HCT116 (cell line): Measurements from ENCODE around the gene RAI1. TPM values are rescaled to one million over a fixed set of nuclear protein-coding genes. Genes with fewer than 3 reads are reported as not detected.

Source experiments
- ATAC-seq: fragments of 200-7000 bp; cut with Tn5 transposase; 2 replicates; pipeline ENCODE4 v1.9.1; 2020; ENCODE audit warnings: mild to moderate bottlenecking, moderate library complexity
- BruUV-seq: library from RNA; stranded (reverse); fragments of 400-500 nt; replicated peaks from 2 replicates; lab custom pipeline; 2021; lab: Mats Ljungman, UMichigan
- CTCF ChIA-PET: fragments of 300-600 bp; sonication (Branson Sonifier 250); formaldehyde crosslinking; loops from one replicate; lab custom pipeline; 2021; ENCODE audit warnings: antibody characterized with exemption; lab: Charles Lee
- POLR2A ChIA-PET: fragments of 300-600, 350-600 bp; sonication (Branson Sonifier 250); formaldehyde crosslinking; loops from one replicate; lab custom pipeline; 2021; ENCODE audit warnings: antibody characterized with exemption; lab: Charles Lee
- RAD21 ChIA-PET, 2 experiments: fragments of 300-600 bp; sonication (Branson Sonifier 250); formaldehyde crosslinking; loops; one replicate each; lab custom pipeline; 2023; ENCODE audit warnings: low total read pairs in 2 of 2; ENCODE audit not compliant: uncharacterized antibody in 2 of 2, unreplicated experiment in 2 of 2, low non-redundant PET in 1 of 2; lab: Charles Lee
- DNase-seq: peaks from one replicate; pipeline ENCODE4 v3.0.0-alpha.2; 2010; ENCODE audit warnings: low read depth, low spot score
- H2AFZ ChIP-seq: fragments of 200-600 bp; shearing (Covaris generic), sonication (generic); 2 replicates; pipeline ENCODE4 v1.6.1; 2017; ENCODE audit warnings: low read depth, mixed run types, mixed read lengths, antibody characterized with exemption, low read length; ENCODE audit not compliant: poor library complexity, severe bottlenecking
- H3K27ac ChIP-seq: 2 replicates; pipeline ENCODE4 v1.5.1; 2012; ENCODE audit warnings: low read depth, low read length
- H3K27me3 ChIP-seq: fragments of 200-600 bp; sonication (generic); 2 replicates; pipeline ENCODE4 v1.6.1; 2016; ENCODE audit warnings: mixed run types, low read length, mixed read lengths; ENCODE audit not compliant: insufficient read depth
- H3K36me3 ChIP-seq, 2 experiments: fragments of 200-500 bp in 1 of 2; fragments of 200-600 bp in 1 of 2; sonication (Bioruptor generic) in 1 of 2; sonication (generic) in 1 of 2; 2 replicates each; pipeline versions ENCODE4 v1.5.1 to v1.6.1; 2014 to 2016; ENCODE audit warnings: low read length in 2 of 2, inconsistent platforms in 1 of 2, mixed read lengths in 1 of 2, mixed run types in 1 of 2; ENCODE audit not compliant: insufficient read depth in 2 of 2, control insufficient read depth in 1 of 2
- H3K4me1 ChIP-seq, 2 experiments: fragments of 200-600 bp in 1 of 2; sonication (generic) in 1 of 2; 2 replicates each; pipeline versions ENCODE4 v1.5.1 to v1.6.1; 2012 to 2017; ENCODE audit warnings: low read length in 2 of 2, inconsistent platforms in 1 of 2, mild to moderate bottlenecking in 1 of 2, mixed read lengths in 1 of 2, mixed run types in 1 of 2, moderate library complexity in 1 of 2; ENCODE audit not compliant: insufficient read depth in 2 of 2, control insufficient read depth in 1 of 2
- H3K4me2 ChIP-seq: fragments of 200-600 bp; sonication (generic); 2 replicates; pipeline ENCODE4 v1.6.1; 2017; ENCODE audit warnings: mixed run types, low read length, mixed read lengths
- H3K4me3 ChIP-seq, 2 experiments: fragments of 200-600 bp in 1 of 2; sonication (generic) in 1 of 2; replicated peaks in 1 of 2; 2 replicates each; pipeline ENCODE4 v1.5.1; 2011 to 2016; ENCODE audit warnings: low read length in 2 of 2, control low read depth in 1 of 2, low read depth in 1 of 2, mild to moderate bottlenecking in 1 of 2, mixed read lengths in 1 of 2, mixed run types in 1 of 2
- H3K79me2 ChIP-seq: fragments of 200-600 bp; sonication (generic); 2 replicates; pipeline ENCODE4 v1.6.1; 2017; ENCODE audit warnings: mild to moderate bottlenecking, mixed run types, low read length, moderate library complexity, mixed read lengths; ENCODE audit not compliant: insufficient read depth
- H3K9ac ChIP-seq: fragments of 200-600 bp; sonication (generic); 2 replicates; pipeline ENCODE4 v1.6.1; 2016; ENCODE audit warnings: low read length, mixed read lengths
- H3K9me2 ChIP-seq: fragments of 200-600 bp; sonication (generic), shearing (Covaris generic); 2 replicates; pipeline ENCODE4 v1.6.1; 2017; ENCODE audit warnings: mixed run types, mild to moderate bottlenecking, moderate library complexity; ENCODE audit not compliant: insufficient read depth
- H3K9me3 ChIP-seq, 2 experiments: fragments of 200-500 bp in 1 of 2; fragments of 200-600 bp in 1 of 2; sonication (Bioruptor generic) in 1 of 2; sonication (generic) in 1 of 2; 2 replicates each; pipeline ENCODE4 v1.6.1; 2014 to 2017; ENCODE audit warnings: low read length in 2 of 2, mixed read lengths in 2 of 2, inconsistent platforms in 1 of 2, low read depth in 1 of 2, mild to moderate bottlenecking in 1 of 2, mixed run types in 1 of 2, moderate library complexity in 1 of 2; ENCODE audit not compliant: control insufficient read depth in 1 of 2, insufficient read depth in 1 of 2
- H4K20me1 ChIP-seq: fragments of 200-600 bp; sonication (generic), shearing (Covaris generic); 2 replicates; pipeline ENCODE4 v1.6.1; 2017; ENCODE audit warnings: mixed run types, mild to moderate bottlenecking, moderate library complexity; ENCODE audit not compliant: insufficient read depth
- ATF3 ChIP-seq: IDR thresholded peaks from 2 replicates; pipeline ENCODE4 v1.6.1; 2012
- EGR1 ChIP-seq: IDR thresholded peaks from 2 replicates; pipeline ENCODE4 v1.6.1; 2012; ENCODE audit warnings: low read depth
- ELF1 ChIP-seq: IDR thresholded peaks from 2 replicates; pipeline ENCODE4 v1.6.1; 2012; ENCODE audit warnings: low read depth, borderline replicate concordance
- EZH2phosphoT487 ChIP-seq: fragments of 200-600 bp; IDR thresholded peaks from 2 replicates; pipeline ENCODE4 v1.6.1; 2018; ENCODE audit warnings: antibody characterized with exemption, borderline replicate concordance
- JUND ChIP-seq: IDR thresholded peaks from 2 replicates; pipeline ENCODE4 v1.6.1; 2012
- MAX ChIP-seq: IDR thresholded peaks from 2 replicates; pipeline ENCODE4 v1.6.1; 2012
- RAD21 ChIP-seq: IDR thresholded peaks from 2 replicates; pipeline ENCODE4 v1.6.1; 2012; ENCODE audit warnings: low read depth, mild to moderate bottlenecking
- REST ChIP-seq: IDR thresholded peaks from 2 replicates; pipeline ENCODE4 v1.6.1; 2012; ENCODE audit warnings: low read depth
- SIN3A ChIP-seq: IDR thresholded peaks from 2 replicates; pipeline ENCODE4 v1.6.1; 2012; ENCODE audit warnings: low read depth
- SP1 ChIP-seq: IDR thresholded peaks from 2 replicates; pipeline ENCODE4 v1.6.1; 2012; ENCODE audit warnings: low read depth
- SRF ChIP-seq: IDR thresholded peaks from 2 replicates; pipeline ENCODE4 v1.6.1; 2012; ENCODE audit warnings: low read depth
- TCF7L2 ChIP-seq: IDR thresholded peaks from 2 replicates; pipeline ENCODE4 v1.7.0; 2011; ENCODE audit warnings: borderline replicate concordance, inconsistent platforms; ENCODE audit not compliant: insufficient read depth, insufficient read length; ENCODE audit errors: extremely low read depth
- YY1 ChIP-seq: IDR thresholded peaks from 2 replicates; pipeline ENCODE4 v1.6.1; 2011; ENCODE audit warnings: low read length, low read depth, moderate library complexity, mild to moderate bottlenecking; ENCODE audit not compliant: insufficient replicate concordance; ENCODE audit errors: extremely low read depth
- ZBTB33 ChIP-seq: IDR thresholded peaks from 2 replicates; pipeline ENCODE4 v1.6.1; 2011; ENCODE audit warnings: mild to moderate bottlenecking, low read length, moderate library complexity; ENCODE audit not compliant: insufficient replicate concordance; ENCODE audit errors: extremely low read depth
- intact Hi-C: fragments of 100-400 bp; cut with micrococcal nuclease; formaldehyde crosslinking; loops from 2 replicates; pipeline ENCODE4 v1.10.0; 2022
- total RNA-seq: library from RNA; stranded (reverse); gene quantifications from one replicate; pipeline ENCODE4 v1.2.1, GENCODE V29; 2021; ENCODE audit not compliant: unreplicated experiment

Gene RAI1
- total RNA-seq, 1 experiment from 2014 or later, result 38.5 TPM

- H3K79me2 ChIP-seq, result no peaks in the 10 kb centered on the region
- no peak for ATAC-seq
- ChIA-PET POLR2A (no interaction called here), RAD21 (no interaction called here), CTCF (no interaction called here)
- H3K27ac ChIP-seq, result no peak overlapping the region
- no peaks in the 10 kb centered on the region for H3K27me3 ChIP-seq
- intact Hi-C loops, result loop anchor here (10.0 kb wide), 1 partner anchor 643 kb away; no protein-coding TSS in a partner anchor
- no peak overlapping the region for H3K4me3 ChIP-seq
- peaks cover 0 to 9% of the 10 kb centered on the region in 2 experiments; a peak in 1 of 4 replicates for H3K9me3 ChIP-seq
- no peaks in the 10 kb centered on the region for H3K36me3 ChIP-seq
- no peaks in the 10 kb centered on the region for H3K9me2 ChIP-seq
- H3K4me2 ChIP-seq, result no peak overlapping the region
- H2AFZ ChIP-seq, result no peak overlapping the region
- no peak overlapping the region for H3K9ac ChIP-seq
- no peaks in the 10 kb centered on the region for H4K20me1 ChIP-seq
- TF ChIP-seq MAX (no peak), ZBTB33 (no peak), JUND (no peak), TCF7L2 (no peak)
- TF ChIP-seq, all 23 proteins: peak for 0
- BruUV-seq, result no TSS peak
- DNase-seq, result no peak
- no peaks in the 10 kb centered on the region for H3K4me1 ChIP-seq
These were observed 33.6 kb upstream of the RAI1 start for GRCh38 chr17:17647524-17648178.

- H3K27me3 ChIP-seq, result no peaks in the 10 kb centered on the region
- intact Hi-C loops, result loop anchor here (10.0 kb wide), 1 partner anchor 644 kb away; no protein-coding TSS in a partner anchor
- no peak overlapping the region for H3K4me2 ChIP-seq
- H3K27ac ChIP-seq, result no peak overlapping the region
- H3K9ac ChIP-seq, result no peak overlapping the region
- DNase-seq (no peak), ATAC-seq (no peak)
- H4K20me1 ChIP-seq, result no peaks in the 10 kb centered on the region
- RAD21 ChIA-PET, result no interaction called here
- no peak overlapping the region for H2AFZ ChIP-seq
- H3K36me3 ChIP-seq, result no peaks in the 10 kb centered on the region
- no peaks in the 10 kb centered on the region for H3K4me1 ChIP-seq
- H3K4me3 ChIP-seq, result no peak overlapping the region
- no peaks in the 10 kb centered on the region for H3K79me2 ChIP-seq
- no peaks in the 10 kb centered on the region for H3K9me2 ChIP-seq
- POLR2A ChIA-PET, result no interaction called here
- H3K9me3 ChIP-seq, result peaks cover 0 to 9% of the 10 kb centered on the region in 2 experiments; a peak in 1 of 4 replicates
- CTCF ChIA-PET, result no interaction called here
- no TSS peak for BruUV-seq
- TF ChIP-seq TCF7L2 (no peak), RAD21 (no peak), EZH2phosphoT487 (no peak), ELF1 (no peak), SIN3A (no peak), ATF3 (no peak), SP1 (no peak), YY1 (no peak), JUND (no peak), SRF (no peak), EGR1 (no peak), REST (no peak)
These were observed 32.5 kb upstream of the RAI1 start for GRCh38 chr17:17648762-17649161.
